Parathyroid adenoma (tissue), 2 donors: Measurements from ENCODE around the gene CXCL12.

Source experiments
- H2AFZ ChIP-seq: fragments of 300-600 bp; sonication (generic); one replicate; pipeline ENCODE4 v1.7.0; 2017; ENCODE audit warnings: antibody characterized with exemption, mild to moderate bottlenecking
- H3K27ac ChIP-seq: fragments of 300-600 bp; sonication (generic); one replicate; pipeline ENCODE4 v1.7.0; 2017
- H3K27me3 ChIP-seq: fragments of 300-600 bp; sonication (generic); one replicate; pipeline ENCODE4 v1.7.0; 2017; ENCODE audit warnings: low read length; ENCODE audit not compliant: control insufficient read depth, insufficient read depth
- H3K36me3 ChIP-seq: fragments of 300-600 bp; sonication (generic); one replicate; pipeline ENCODE4 v1.7.0; 2017; ENCODE audit warnings: low read length; ENCODE audit not compliant: control insufficient read depth, insufficient read depth
- H3K4me1 ChIP-seq: fragments of 300-600 bp; sonication (generic); one replicate; pipeline ENCODE4 v1.7.0; 2017; ENCODE audit warnings: control low read depth
- H3K4me2 ChIP-seq: fragments of 300-600 bp; sonication (generic); one replicate; pipeline ENCODE4 v1.7.0; 2017; ENCODE audit warnings: low read length
- H3K4me3 ChIP-seq: fragments of 300-600 bp; sonication (generic); one replicate; pipeline ENCODE4 v1.7.0; 2017; ENCODE audit warnings: low read depth, low read length
- H3K79me2 ChIP-seq: fragments of 300-600 bp; sonication (generic); one replicate; pipeline ENCODE4 v1.7.0; 2017; ENCODE audit warnings: control low read depth
- H3K9ac ChIP-seq: fragments of 300-600 bp; sonication (generic); one replicate; pipeline ENCODE4 v1.7.0; 2017; ENCODE audit warnings: mild to moderate bottlenecking
- H3K9me3 ChIP-seq: fragments of 300-600 bp; sonication (generic); one replicate; pipeline ENCODE4 v1.7.0; 2017; ENCODE audit warnings: low read length; ENCODE audit not compliant: control insufficient read depth
- CTCF ChIP-seq: fragments of 300-600 bp; sonication (generic); IDR thresholded peaks from one replicate; pipeline ENCODE4 v1.7.0; 2017; ENCODE audit warnings: antibody characterized with exemption, mild to moderate bottlenecking
- donor health status: primary hyperparathyroidism.

CXCL12 gene

GRCh38 chr10:44344727-44345126, 40.2 kb downstream of the CXCL12 start:
- H3K27ac ChIP-seq = no peak overlapping the region
- no peaks in the 10 kb centered on the region for H3K27me3 ChIP-seq
- no peak for TF ChIP-seq CTCF
- no peaks in the 10 kb centered on the region for H3K36me3 ChIP-seq
- no peak overlapping the region for H2AFZ ChIP-seq
- H3K4me2 ChIP-seq = no peak overlapping the region
- no peak overlapping the region for H3K4me3 ChIP-seq
- peaks cover 42% of the 10 kb centered on the region for H3K4me1 ChIP-seq
- no peak overlapping the region for H3K9ac ChIP-seq
- no peaks in the 10 kb centered on the region for H3K9me3 ChIP-seq
- H3K79me2 ChIP-seq = no peaks in the 10 kb centered on the region

DNA sequence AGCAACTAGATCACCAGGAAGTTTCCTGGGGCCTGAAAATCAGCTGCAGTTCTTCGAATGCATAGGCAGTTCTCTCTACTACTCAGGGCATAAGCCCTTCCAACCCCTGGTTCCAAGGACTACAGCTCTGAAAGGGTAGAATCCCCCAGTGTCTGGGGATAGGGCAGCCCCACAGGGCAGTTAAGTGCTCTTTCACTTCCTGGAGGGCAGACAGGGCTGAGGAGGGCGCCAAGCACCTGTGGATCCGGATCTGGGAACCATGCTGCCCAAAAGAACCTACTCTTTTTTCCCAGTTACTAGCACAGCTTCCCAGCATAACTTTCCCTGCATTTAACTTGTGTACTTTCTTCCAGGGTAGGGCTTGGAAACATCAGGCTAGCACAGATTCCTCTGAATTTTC, 41.1 kb downstream of the CXCL12 start:
- no peak overlapping the region for H3K4me2 ChIP-seq
- H3K27ac ChIP-seq = peak overlapping the region; percentile 30
- peaks cover 47% of the 10 kb centered on the region for H3K4me1 ChIP-seq
- H3K4me3 ChIP-seq = no peak overlapping the region
- H3K9me3 ChIP-seq = no peaks in the 10 kb centered on the region
- H3K27me3 ChIP-seq = no peaks in the 10 kb centered on the region
- no peaks in the 10 kb centered on the region for H3K79me2 ChIP-seq
- TF ChIP-seq CTCF = no peak
- no peak overlapping the region for H3K9ac ChIP-seq
- H2AFZ ChIP-seq = peak overlapping the region; percentile 14
- no peaks in the 10 kb centered on the region for H3K36me3 ChIP-seq

DNA sequence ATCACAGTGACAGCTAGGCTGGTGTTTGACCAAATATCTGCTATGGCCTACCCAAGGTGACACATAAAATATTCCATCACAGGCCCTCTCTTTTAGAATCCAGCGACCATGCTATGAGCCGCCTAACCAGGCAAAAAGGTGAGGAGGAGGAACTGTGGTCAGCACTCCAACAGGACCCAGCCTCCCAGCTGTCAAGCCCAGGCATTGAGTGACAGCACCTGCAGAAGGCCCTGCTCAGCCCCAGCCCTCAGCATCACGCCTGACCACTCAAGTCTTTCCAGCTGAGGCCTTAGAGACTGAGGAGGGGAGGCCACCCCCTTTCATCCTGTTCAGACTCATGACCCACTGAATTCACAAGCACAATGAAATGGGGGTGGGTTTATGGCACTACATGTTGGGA, 43.0 kb downstream of the CXCL12 start:
- no peaks in the 10 kb centered on the region for H3K36me3 ChIP-seq
- H3K9ac ChIP-seq = peak overlapping the region; percentile 15
- no peak for TF ChIP-seq CTCF
- H2AFZ ChIP-seq = peak overlapping the region; percentile 14
- H3K4me3 ChIP-seq = no peak overlapping the region
- H3K4me1 ChIP-seq = peaks cover 62% of the 10 kb centered on the region
- H3K27me3 ChIP-seq = no peaks in the 10 kb centered on the region
- H3K9me3 ChIP-seq = no peaks in the 10 kb centered on the region
- H3K4me2 ChIP-seq = no peak overlapping the region
- no peaks in the 10 kb centered on the region for H3K79me2 ChIP-seq
- H3K27ac ChIP-seq = peak overlapping the region; percentile 91

GRCh38 chr10:44340557-44340956, 44.3 kb downstream of the CXCL12 start:
- Histone ChIP-seq H3K27me3 (no peaks in the 10 kb centered on the region), H3K79me2 (no peaks in the 10 kb centered on the region), H3K36me3 (no peaks in the 10 kb centered on the region), H3K9me3 (no peaks in the 10 kb centered on the region), H3K9ac (no peak overlapping the region), H2AFZ (peak overlapping the region; percentile 2), H3K4me2 (no peak overlapping the region), H3K27ac (peak overlapping the region; percentile 91), H3K4me1 (peaks cover 71% of the 10 kb centered on the region), H3K4me3 (no peak overlapping the region)
- TF ChIP-seq CTCF = no peak

DNA sequence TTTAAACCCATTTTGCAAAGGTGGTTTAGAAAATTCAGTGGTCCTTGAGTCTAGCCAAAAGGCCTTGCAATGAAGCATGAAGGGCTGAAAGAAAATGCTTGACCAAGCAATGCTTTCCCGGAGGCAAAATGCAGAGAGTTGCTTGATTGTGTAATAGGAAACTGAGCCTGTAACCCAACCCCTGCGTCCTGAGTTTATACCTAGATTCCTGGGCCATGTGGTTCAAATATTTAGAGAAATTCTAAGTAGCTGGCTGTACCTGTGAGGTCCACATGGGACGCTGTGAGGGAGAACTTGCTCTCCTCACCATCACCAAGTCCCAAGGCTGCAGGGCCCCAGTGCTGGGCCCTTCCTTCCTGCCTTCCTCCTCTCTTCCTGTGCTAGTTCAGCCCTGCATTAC, 45.7 kb downstream of the CXCL12 start:
- Histone ChIP-seq H2AFZ (peak overlapping the region; percentile 55), H3K4me3 (peak overlapping the region; percentile 25), H3K27me3 (no peaks in the 10 kb centered on the region), H3K27ac (peak overlapping the region; percentile 92), H3K9ac (no peak overlapping the region), H3K4me2 (peak overlapping the region; percentile 45), H3K79me2 (no peaks in the 10 kb centered on the region), H3K9me3 (no peaks in the 10 kb centered on the region), H3K4me1 (peaks cover 84% of the 10 kb centered on the region), H3K36me3 (no peaks in the 10 kb centered on the region)
- peak; percentile 77 for TF ChIP-seq CTCF
